ENCODE results near the gene STPG4. TPM values are rescaled to one million over a fixed set of nuclear protein-coding genes. Genes with fewer than 3 reads are reported as not detected.

STPG4 gene
- total RNA-seq, 4 donors from 2014 or later = 0.64 to 1.2 (median 0.82) TPM; not detected in 1

GRCh38 chr2:47073641-47074040 is 81.5 kb downstream of the STPG4 start:
- peak; percentile 67 for DNase-seq
- Histone ChIP-seq H3K27ac (peak overlapping the region; percentile 87 to 92 (median 90)), H3K27me3 (no peaks in the 10 kb centered on the region), H3K4me1 (peaks cover 48 to 76% (median 66%) of the 10 kb centered on the region in 4 donors), H3K9me3 (no peaks in the 10 kb centered on the region), H3K4me3 (no peak overlapping the region), H3K36me3 (no peaks in the 10 kb centered on the region)
- TF ChIP-seq EP300 (IDR thresholded peaks at IDR 0.05; ENCODE audit: low read depth) (no peak), POLR2AphosphoS5 (IDR thresholded peaks at IDR 0.05) (no peak), POLR2A (IDR thresholded peaks at IDR 0.05) (no peak), CTCF (IDR thresholded peaks at IDR 0.05) (no peak)
- WGBS, 2 donors (ENCODE audit: low coverage in 1 of 2) = 47% methylated on average over 16 of the region's 16 CpGs; no CpG with 5 or more reads in 1 of the 2 donors
- intact Hi-C loops (cut with DNase I; ENCODE audit: low total_unique reads) = no loop called here
- in situ Hi-C loops (cut with MboI; ENCODE audit: low pct_ligation_motif_present in 1 of 4, low pct_unique_long_range_greater_than_20kb in 1 of 4, low sequenced_read_pairs in 3 of 4) = no loop called here

GRCh38 chr2:47073217-47073616 is 81.9 kb downstream of the STPG4 start:
- Histone ChIP-seq H3K27ac (peak overlapping the region; percentile 87 to 92 (median 90)), H3K36me3 (no peaks in the 10 kb centered on the region)
- in situ Hi-C loops (cut with MboI; ENCODE audit: low pct_ligation_motif_present in 1 of 4, low pct_unique_long_range_greater_than_20kb in 1 of 4, low sequenced_read_pairs in 3 of 4) = no loop called here

GRCh38 chr2:47072728-47073191 is 82.3 kb downstream of the STPG4 start:
- in situ Hi-C loops (cut with MboI; ENCODE audit: low pct_ligation_motif_present in 1 of 4, low pct_unique_long_range_greater_than_20kb in 1 of 4, low sequenced_read_pairs in 3 of 4) = no loop called here
- Histone ChIP-seq H3K27me3 (no peaks in the 10 kb centered on the region), H3K36me3 (no peaks in the 10 kb centered on the region), H3K27ac (peak overlapping the region; percentile 87 to 92 (median 90)), H3K4me1 (peaks cover 54 to 76% (median 69%) of the 10 kb centered on the region in 4 donors), H3K9me3 (no peaks in the 10 kb centered on the region), H3K4me3 (no peak overlapping the region)
- WGBS, 2 donors (ENCODE audit: low coverage in 1 of 2) = 80 to 100% methylated on average over 1 to 9 of the region's 9 CpGs
- peak; percentile 53 for DNase-seq
- intact Hi-C loops (cut with DNase I; ENCODE audit: low total_unique reads) = no loop called here
- TF ChIP-seq POLR2A (IDR thresholded peaks at IDR 0.05) = no peak
- no peak for TF ChIP-seq CTCF (IDR thresholded peaks at IDR 0.05)
- no peak for TF ChIP-seq POLR2AphosphoS5 (IDR thresholded peaks at IDR 0.05)
- TF ChIP-seq EP300 (IDR thresholded peaks at IDR 0.05; ENCODE audit: low read depth) = no peak

More at GRCh38 chr2:47073217-47073616, 81.9 kb downstream of the STPG4 start:
- intact Hi-C loops (cut with DNase I; ENCODE audit: low total_unique reads) = no loop called here
- Histone ChIP-seq H3K4me3 (no peak overlapping the region), H3K9me3 (no peaks in the 10 kb centered on the region), H3K4me1 (peaks cover 51 to 76% (median 67%) of the 10 kb centered on the region in 4 donors), H3K27me3 (no peaks in the 10 kb centered on the region)
- WGBS, 2 donors (ENCODE audit: low coverage in 1 of 2) = 89 to 95% methylated on average over 3 to 9 of the region's 9 CpGs
- TF ChIP-seq POLR2A (IDR thresholded peaks at IDR 0.05) = no peak
- TF ChIP-seq CTCF (IDR thresholded peaks at IDR 0.05) = no peak
- TF ChIP-seq EP300 (IDR thresholded peaks at IDR 0.05; ENCODE audit: low read depth) = no peak
- no peak for TF ChIP-seq POLR2AphosphoS5 (IDR thresholded peaks at IDR 0.05)
- DNase-seq = no peak

GRCh38 chr2:47072018-47072691 is 83.0 kb downstream of the STPG4 start:
- no peak overlapping the region for H3K4me3 ChIP-seq
- intact Hi-C loops (cut with DNase I; ENCODE audit: low total_unique reads) (no loop called here), in situ Hi-C loops (cut with MboI; ENCODE audit: low pct_ligation_motif_present in 1 of 4, low pct_unique_long_range_greater_than_20kb in 1 of 4, low sequenced_read_pairs in 3 of 4) (no loop called here)
- H3K27me3 ChIP-seq = no peaks in the 10 kb centered on the region
- no peak for TF ChIP-seq POLR2A (IDR thresholded peaks at IDR 0.05)
- peak in 1 of 5 experiments; percentile 49 for TF ChIP-seq CTCF (IDR thresholded peaks at IDR 0.05)
- TF ChIP-seq POLR2AphosphoS5 (IDR thresholded peaks at IDR 0.05) = peak in 2 of 3 donors; percentile 39 to 46
- TF ChIP-seq EP300 (IDR thresholded peaks at IDR 0.05; ENCODE audit: low read depth) = no peak
- peak; percentile 63 for DNase-seq
- peak overlapping the region; percentile 87 to 92 (median 90) for H3K27ac ChIP-seq
- peaks cover 52 to 77% (median 67%) of the 10 kb centered on the region in 4 donors for H3K4me1 ChIP-seq
- no peaks in the 10 kb centered on the region for H3K36me3 ChIP-seq
- H3K9me3 ChIP-seq = no peaks in the 10 kb centered on the region
- 74 to 76% methylated on average over 3 to 28 of the region's 28 CpGs for WGBS, 2 donors (ENCODE audit: low coverage in 1 of 2)

Data from transverse colon (tissue), 4 donors.